HG03432 (cell line): ENCODE data around the gene COA5.
A peak's percentile ranks its signal among the peaks of the same experiment; 100 is the strongest.

ENCODE experiments used
- ATAC-seq: cut with Tn5 transposase; IDR thresholded peaks from one replicate; pipeline ENCODE4 v1.9.1; 2021; ENCODE audit warnings: mild to moderate bottlenecking, moderate library complexity; ENCODE audit not compliant: unreplicated experiment

COA5 gene

GRCh38 chr2:98572676-98573075, 35.6 kb downstream of the COA5 start:
- ATAC-seq: no peak

- no peak for ATAC-seq
Observed at GRCh38 chr2:98572211-98572610, 36.1 kb downstream of the COA5 start.

GRCh38 chr2:98571796-98572195, 36.5 kb downstream of the COA5 start:
- ATAC-seq: no peak

- ATAC-seq: no peak
Observed at GRCh38 chr2:98571121-98571701, 37.1 kb downstream of the COA5 start.

- ATAC-seq: no peak
Observed at GRCh38 chr2:98570356-98570755, 38.0 kb downstream of the COA5 start.

- no peak for ATAC-seq
Observed at GRCh38 chr2:98569915-98570314, 38.4 kb downstream of the COA5 start.

- peak; percentile 55 for ATAC-seq
Observed at GRCh38 chr2:98569197-98569793, 39.0 kb downstream of the COA5 start.

- no peak for ATAC-seq
Observed at GRCh38 chr2:98568161-98568956, 40.0 kb downstream of the COA5 start.

GRCh38 chr2:98565941-98566340, 42.4 kb downstream of the COA5 start:
- ATAC-seq: no peak

GRCh38 chr2:98565286-98565860, 42.9 kb downstream of the COA5 start:
- no peak for ATAC-seq

- no peak for ATAC-seq
Observed at GRCh38 chr2:98564541-98565132, 43.7 kb downstream of the COA5 start.

GRCh38 chr2:98563394-98563793, 44.9 kb downstream of the COA5 start:
- no peak for ATAC-seq

- no peak for ATAC-seq
Observed at GRCh38 chr2:98561902-98562695, 46.2 kb downstream of the COA5 start.

- no peak for ATAC-seq
Observed at GRCh38 chr2:98561018-98561417, 47.3 kb downstream of the COA5 start.

GRCh38 chr2:98560256-98560771, 48.0 kb downstream of the COA5 start:
- no peak for ATAC-seq

- no peak for ATAC-seq
Observed at GRCh38 chr2:98559581-98559980, 48.7 kb downstream of the COA5 start.

- no peak for ATAC-seq
Observed at GRCh38 chr2:98558852-98559530, 49.3 kb downstream of the COA5 start.

- peak; percentile 86 for ATAC-seq
Observed at GRCh38 chr2:98556344-98557033, 51.8 kb downstream of the COA5 start.

- ATAC-seq: no peak
Observed at GRCh38 chr2:98555696-98556095, 52.6 kb downstream of the COA5 start.
